Sigmoid colon (tissue), 4 donors: ENCODE results near the gene CDH20.

ENCODE experiments used
- POLR2AphosphoS5 ChIP-seq, 4 donors: sonication (generic); formaldehyde crosslinking; IDR thresholded peaks; one replicate each; pipeline ENCODE4 v1.6.1; 2017; ENCODE audit warnings: antibody characterized with exemption in 4 of 4
- TF ChIP-seq, protein P1 (sequence below), 4 experiments: fragments of 450-650 bp in 3 of 4; fragments of 200-600 bp in 1 of 4; IDR thresholded peaks; one replicate each; pipeline ENCODE4 v1.5.1; 2016 to 2019; ENCODE audit warnings: antibody characterized with exemption in 4 of 4, mild to moderate bottlenecking in 3 of 4, moderate library complexity in 2 of 4

GRCh38 chr18:61542596-61542995 lies 209.4 kb downstream of the CDH20 start:
- no peak for TF ChIP-seq POLR2AphosphoS5 (IDR thresholded peaks at IDR 0.05)
- TF ChIP-seq, protein P1, sequence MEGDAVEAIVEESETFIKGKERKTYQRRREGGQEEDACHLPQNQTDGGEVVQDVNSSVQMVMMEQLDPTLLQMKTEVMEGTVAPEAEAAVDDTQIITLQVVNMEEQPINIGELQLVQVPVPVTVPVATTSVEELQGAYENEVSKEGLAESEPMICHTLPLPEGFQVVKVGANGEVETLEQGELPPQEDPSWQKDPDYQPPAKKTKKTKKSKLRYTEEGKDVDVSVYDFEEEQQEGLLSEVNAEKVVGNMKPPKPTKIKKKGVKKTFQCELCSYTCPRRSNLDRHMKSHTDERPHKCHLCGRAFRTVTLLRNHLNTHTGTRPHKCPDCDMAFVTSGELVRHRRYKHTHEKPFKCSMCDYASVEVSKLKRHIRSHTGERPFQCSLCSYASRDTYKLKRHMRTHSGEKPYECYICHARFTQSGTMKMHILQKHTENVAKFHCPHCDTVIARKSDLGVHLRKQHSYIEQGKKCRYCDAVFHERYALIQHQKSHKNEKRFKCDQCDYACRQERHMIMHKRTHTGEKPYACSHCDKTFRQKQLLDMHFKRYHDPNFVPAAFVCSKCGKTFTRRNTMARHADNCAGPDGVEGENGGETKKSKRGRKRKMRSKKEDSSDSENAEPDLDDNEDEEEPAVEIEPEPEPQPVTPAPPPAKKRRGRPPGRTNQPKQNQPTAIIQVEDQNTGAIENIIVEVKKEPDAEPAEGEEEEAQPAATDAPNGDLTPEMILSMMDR (IDR thresholded peaks at IDR 0.05) = no peak
